UCSD-AML1 (cell line): ENCODE data around the gene HPCAL1.

Experiments used
- DNase-seq: peaks from one replicate; lab custom pipeline; 2025; ENCODE audit not compliant: unreplicated experiment; lab: John Stamatoyannopoulos, UW

The HPCAL1 gene

DNA sequence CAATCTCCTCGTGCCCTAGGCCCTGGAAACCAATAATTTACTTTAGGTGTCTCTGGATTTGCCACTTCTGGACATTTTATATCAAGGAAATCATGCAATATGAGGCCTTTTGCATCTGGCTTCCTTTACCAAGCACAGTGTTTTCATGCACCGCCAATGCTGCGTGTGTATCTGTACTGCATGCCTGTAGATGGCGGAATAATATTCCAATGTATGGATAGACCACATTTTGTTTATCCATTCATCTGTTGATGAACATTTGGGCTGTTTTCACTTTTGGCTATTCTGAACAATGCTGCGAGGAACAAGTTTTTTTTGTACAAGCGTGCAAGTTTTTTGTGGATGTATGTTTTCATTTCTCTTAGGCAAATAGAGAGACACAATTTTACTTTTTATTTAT is 18.9 kb downstream of the HPCAL1 start:
- DNase-seq, result no peak

DNA sequence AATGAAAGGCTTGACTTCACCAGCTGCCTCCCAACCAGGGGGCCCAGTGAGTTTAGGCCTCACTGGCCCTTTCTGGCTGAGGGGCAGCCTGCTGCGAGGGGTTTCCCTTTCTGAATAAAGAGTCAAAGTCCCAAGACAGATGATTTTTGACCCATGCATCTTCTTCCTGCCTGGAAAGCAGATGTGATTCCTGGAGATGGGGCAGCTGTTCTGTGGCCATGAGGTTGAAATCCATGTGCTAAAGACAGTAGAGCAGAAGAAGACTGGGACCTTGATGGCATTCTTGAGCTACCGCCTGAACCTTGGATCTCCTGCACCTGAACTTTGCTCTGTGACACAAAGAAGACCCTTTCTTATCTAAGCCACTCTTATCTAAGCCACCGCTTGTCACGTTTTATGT is 19.8 kb downstream of the HPCAL1 start:
- DNase-seq, result no peak

DNA sequence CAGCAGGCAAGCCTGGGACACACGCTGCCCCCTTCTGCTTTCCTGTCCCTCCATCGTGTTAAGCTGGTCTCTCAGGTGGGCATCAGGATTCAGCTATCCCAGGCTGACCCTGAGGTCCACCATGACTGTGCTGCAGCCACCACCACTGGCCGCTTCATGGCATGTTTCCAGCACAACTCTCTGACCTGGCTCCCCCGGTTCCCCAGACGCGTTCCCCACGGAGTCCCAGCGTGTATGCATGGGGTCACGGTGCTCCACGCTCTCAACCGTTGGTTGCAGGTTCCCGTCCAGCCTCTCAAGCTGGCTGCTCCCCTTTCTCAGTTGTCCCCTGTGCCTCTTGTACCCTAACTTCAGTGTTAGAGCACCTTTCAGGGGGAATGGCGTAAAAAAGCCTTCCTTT is 20.3 kb downstream of the HPCAL1 start:
- no peak for DNase-seq

DNA sequence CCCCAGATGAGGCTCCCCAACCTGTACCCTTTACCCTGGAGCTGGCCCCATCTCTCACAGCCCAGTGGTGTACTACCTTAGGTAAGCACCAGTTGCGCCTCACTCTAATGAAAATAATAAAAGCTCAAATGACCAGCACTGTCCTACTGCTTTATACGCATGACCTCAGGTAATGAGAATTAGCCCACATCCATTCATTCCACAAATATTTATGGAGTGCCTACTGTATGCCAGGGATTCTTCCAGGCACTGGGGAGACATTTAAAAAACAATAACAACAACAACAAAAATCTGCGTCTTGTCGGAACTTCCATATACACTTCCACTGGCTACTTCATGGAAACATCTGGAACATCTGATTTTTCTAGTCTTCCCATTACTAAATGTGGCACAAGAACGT is 20.8 kb downstream of the HPCAL1 start:
- DNase-seq, result no peak

DNA sequence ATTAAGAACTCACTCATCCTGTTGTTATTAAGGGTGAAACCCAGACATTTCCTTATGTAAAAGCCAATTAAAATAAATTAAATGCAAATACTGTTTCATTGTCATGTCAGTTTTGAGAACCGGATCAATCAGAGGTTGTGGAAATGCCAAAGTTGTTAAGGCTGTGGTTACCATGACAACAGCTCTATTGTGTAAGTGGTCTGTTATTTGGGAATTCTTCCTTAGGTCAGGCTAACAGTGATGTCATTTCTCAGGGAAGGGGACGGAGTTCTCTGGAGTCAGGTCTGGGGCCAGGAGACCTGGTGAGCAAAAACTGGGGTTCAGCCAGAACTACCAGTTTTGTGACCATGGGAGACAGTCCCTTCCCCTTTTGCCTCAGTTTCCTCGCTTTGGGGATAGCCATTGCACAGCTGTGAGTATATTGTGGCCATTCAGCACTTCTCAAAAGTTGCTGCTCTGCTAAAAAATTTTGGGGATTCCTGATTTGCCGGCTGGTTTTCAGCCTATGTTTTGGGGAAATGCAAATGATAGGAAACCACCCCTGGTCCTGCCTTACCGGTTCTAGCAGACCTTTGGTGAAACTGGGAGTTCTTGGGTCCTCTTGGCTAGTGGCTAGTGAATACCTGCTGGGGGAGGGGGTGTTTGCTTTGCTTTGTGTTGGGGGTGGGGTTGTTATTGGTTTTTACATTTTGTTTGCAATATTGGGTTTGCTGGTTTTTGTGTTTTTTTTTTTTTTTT is 21.6 kb downstream of the HPCAL1 start:
- no peak for DNase-seq

DNA sequence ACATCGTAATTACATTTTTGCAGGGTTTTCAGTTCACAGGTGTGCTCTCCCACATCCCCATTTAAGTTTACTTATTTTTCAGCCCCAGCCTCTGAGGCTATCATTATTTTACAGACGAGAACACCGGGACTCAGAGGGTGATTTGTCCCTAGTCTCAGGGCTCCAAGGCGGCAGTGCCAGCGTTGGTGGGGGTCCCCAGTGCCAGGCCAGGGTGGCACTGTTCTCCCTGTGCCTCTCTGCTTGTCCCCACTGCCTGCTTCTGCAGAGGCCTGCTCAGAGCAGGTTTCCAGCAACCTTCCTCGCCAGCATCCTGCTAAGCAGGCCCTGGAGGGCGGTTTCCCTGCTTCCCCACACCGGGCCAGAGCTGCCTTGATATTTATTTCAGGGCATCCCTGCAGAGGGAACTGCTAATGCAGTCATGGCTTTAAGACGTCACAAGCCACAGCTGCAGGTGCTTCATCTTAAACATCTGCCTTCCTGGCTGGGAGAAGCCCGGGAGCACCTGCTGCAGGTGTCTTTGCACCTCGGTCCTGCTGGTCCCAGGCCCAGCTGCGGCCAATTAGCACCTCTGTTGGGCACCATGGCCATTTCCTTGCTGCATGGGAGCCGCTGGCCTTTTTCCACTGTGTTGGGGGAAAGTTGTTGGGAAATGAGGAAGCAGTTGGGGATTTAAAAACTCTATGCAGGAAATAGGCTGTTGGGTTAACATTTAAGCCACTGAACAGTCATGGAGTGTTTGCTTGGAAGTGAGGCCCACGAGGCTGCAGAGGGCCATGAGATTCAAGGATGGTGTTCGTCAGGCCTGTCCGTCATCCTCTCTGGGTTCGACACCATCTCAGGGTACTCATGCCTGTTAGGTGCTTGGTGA is 22.8 kb downstream of the HPCAL1 start:
- no peak for DNase-seq

DNA sequence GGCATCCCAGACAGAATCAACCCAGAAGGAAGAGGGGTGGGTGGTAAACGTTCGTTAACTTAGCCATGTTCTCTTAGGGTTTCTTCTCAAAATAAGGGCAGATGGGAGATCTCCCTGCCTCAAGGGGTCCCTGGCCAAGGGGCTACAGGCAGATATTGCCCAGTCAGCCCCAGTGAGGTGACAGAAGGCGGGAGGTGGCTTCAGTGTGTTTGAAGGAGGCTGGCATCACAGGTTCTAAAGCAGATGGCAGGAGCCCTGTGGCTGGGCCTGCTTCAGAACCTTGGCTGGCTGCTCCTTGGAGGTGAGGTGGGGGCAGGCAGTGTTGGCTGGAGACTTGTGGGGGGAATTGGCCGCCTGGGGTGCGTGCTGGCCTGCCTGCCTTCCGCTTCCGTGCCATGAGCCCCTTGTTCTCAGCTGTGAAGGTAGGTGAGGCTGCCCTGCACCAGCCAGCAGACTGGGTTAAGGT is 23.5 kb downstream of the HPCAL1 start:
- no peak for DNase-seq

DNA sequence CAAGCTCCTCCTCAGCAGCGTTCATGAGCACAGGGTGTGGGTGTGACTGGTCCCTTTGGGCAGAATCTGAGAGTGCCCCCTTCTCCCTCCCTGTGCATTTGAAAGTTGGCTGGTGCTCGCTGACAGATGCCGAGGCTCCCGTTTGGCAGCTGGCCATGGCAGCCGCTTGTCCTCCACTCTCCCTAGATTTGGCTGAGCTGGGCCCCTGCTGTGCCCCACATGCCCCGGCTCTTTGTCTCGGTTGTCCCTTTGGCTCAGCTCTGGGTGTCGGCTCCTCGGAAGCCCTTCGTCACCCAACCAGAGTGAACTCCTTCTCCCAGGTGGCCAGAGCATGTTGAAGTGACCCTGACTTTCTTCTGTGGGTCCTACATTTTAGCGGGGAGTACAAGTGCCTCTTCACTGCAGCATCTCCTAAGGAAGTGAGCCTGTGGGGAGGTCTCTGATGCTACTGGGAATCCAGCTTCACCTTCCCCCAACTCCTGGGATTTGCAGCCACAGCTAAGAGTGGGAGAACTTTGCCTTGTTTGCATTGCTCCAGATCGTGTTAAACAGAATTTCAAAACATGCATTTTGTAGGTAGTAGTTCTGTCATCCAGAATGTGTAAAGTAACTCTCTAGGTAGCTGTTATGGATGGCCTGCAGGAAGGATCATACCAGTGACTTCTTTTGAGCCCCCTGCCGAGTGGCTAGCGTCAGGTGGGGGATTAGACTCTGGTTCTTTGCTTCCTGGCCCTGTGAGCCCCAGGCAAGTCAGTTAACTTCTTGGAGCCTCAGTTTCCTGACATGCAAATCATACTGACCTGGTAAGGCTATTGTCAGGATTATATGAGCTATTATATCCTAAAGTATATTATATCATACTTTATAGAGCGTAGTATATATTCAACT is 24.2 kb downstream of the HPCAL1 start:
- no peak for DNase-seq

DNA sequence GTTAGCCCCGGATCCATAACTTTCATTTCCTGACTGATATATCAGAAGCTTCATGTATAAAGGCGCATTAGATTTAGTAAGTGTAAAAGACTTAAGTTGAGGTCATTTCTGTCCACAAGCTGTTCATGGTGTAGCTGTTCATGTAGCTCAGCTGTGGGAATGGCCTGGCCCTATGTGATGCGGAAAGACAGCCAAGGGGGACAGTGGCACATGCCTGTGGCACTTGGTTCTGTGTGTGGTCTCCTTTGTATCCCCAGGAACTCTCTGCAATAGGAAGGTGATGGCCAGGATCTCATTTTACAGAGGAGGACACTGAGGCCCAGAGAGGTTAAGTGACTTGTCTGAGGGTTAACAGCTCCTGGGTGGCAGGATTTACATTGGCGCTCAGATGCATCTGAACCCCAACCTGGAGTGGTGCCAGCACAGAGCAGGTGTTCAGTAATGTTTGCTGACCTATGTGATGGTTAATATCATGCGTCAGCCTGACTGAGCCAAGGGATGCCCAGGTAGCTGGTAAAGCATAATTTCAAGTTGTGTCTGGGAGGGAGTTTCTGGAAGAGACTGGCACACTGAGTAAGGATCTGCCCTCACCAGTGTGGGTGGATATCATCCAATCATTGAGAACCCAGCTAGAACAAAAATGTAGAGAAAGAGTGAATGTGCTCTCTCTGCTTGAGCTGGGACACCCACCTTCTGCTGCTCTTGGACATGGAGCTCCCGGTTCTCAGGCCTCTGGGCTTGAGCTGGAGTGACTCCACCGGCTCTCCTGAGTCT is 25.4 kb downstream of the HPCAL1 start:
- DNase-seq, result no peak

DNA sequence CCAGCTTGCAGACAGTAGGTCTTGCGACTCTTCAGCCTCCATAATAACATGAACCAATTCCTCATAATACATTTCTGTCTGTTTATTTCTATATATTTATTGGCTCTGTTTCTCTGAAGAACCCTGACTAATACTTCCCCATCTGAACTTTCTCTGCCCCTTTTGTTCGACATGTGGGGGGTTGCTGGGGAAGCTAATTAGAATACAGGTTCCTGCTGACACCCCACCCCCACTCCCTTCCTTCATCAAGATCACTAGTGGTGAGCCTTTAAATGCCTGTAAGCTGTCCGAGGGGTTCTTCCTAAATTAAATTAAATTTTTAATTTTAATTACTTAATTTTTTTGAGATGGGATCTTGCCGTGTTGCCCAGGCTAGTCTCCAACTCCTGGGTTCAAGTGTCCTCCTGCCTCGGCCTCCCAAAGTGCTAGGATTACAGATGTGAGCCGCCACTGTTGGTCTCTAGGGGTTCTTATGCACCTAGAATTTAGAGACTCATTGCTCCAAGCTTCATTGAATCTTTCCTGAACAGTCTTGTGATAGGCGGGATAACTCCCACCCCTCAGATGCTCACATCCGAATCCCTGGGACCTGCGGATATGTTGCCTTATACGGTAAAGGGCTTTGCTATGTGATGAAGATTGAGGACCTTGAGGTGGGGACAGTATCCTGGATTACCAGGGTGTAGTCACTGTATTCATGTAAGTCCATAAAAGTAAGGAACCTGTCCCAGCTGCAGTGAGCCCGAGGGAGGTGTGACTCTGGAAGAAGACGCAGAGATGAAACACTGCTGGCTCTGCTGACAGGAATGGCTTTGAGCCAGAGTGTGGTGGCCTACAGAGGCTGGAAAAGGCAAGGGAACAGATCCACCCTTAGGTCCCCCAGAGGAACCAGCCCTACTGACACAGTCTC is 26.2 kb downstream of the HPCAL1 start:
- DNase-seq, result no peak

DNA sequence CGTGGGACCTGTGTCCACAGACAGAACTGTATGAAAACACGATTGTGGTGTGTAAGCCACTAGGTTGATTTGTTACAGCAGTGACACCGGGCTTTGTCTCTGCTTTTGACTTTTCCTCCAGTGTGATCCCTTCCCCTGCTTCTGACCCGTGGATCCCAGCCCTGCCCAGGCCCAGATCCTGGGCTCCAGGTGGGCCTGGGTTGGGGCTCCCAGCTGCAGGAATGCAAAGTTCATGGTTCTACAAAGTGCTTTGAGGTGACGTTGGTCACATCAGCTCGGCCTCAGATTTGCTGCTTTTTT is 26.8 kb downstream of the HPCAL1 start:
- DNase-seq, result no peak

DNA sequence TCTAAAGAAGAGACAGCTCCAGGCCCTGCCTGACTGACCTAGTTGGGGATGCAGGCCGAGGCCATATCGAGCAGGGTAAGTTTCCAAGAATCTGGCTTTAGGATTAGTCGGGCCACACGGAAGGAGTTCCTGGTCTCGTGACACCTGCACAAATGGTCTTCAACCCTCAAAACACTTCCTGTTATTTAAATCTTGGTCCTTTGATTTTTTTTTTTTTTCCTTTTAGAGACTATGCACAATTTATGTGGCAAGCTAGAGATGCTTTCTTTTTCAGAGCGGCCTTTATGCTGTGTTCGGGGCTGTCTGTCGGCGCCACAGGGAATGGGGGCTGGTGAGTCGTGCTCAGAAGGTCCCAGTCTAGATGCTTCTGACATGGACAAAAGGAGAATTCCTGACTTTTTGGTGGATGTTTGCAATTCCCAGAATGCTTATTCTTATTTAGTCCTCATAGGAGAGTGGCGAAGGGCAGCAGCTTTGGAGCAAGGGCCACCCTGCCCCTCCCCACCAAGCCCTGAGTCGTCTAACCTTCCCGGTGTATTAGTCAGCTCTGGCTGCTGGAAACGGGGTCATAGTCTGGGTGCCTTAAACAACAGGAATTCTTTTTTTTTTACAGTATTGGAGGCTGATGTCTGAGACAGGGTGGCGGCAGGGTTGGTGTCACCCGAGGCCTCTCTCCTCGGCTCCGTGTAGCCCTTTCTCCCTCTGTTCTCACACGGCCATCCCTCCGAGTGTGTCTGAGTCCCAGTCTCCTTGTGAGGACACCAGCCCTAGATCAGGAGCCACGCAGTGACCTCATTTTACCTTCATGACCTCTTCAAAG is 27.4 kb downstream of the HPCAL1 start:
- no peak for DNase-seq

DNA sequence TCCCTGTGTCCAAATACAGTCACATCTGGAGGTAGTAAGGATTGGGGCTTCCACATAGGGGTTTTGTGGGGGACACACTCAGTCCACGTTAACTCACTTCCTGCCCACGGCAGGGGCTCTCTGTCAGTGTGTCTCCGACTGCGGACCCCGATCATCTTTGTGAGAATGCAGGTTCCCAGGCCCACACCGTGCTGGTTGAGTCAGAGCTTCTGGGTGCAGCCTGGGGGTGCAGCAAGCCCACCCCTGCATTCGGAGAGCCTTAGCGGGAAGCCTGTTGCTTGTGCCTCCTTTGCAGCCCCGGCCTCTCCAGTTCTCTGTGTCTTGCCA is 28.0 kb downstream of the HPCAL1 start:
- DNase-seq, result no peak

DNA sequence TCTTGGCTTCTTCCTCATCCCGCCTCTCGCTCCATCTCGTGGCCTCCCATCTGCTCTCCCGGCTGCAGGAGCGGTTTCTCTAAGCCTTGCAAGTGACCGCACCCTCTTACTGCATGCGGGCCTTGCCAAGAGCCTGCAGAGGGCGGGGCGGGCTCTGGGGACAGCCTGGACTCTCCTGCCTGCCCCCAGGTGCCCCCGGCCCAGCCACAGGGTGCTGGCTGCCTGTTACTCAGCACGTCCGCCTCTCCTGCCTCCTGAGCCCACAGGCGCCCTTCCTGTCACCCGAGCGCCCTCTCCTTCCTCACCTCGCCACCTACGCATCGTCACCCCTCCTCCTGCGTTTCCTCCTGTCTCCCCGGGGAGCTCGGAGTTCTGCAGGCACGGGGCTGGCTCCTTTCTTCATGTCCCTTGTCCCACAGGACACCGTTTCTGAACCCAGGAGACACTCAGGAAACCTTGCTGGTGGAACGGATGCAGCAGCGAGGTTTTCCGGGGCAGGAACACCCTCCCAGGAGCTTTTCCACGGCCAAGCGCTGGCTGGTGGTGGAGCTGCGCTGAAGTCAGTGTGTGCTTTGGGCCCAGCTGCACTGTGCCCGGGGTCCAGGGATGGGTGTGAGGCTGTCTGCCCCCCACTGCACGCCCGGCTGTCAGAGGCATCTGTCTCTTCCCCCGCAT is 28.5 kb downstream of the HPCAL1 start:
- DNase-seq, result peak; percentile 77

DNA sequence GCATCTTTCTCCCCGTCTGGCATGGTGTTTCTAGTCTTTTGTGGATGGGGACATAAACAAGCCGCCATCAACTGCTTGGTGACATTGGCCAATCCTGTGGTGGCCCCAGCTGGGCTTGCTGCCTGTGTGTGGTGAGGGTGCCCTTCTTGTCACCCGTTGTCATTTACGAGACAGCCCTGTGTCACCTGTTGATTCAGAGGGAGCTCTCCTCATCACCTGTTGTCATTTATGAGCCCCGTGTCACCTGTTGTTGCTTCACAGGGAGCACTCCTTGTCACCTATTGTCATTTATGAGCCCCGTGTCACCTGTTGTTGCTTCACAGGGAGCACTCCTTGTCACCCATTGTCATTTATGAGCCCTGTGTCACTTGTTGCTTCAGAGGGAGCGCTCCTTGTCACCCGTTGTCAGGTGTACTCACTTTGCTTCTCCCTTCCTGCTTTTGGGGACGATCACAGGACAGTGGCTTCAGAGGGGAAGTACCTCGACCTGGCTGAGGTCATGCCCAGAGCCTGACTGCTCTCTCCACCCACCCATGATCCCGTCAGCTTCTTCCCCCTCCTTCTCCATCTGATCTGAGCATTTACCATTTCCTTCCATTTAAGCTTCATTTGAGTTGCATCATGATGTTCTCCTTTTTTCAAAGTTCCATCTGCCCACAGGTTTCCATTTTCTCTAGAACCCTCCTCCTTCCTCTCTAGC is 29.1 kb downstream of the HPCAL1 start:
- DNase-seq, result peak; percentile 82

DNA sequence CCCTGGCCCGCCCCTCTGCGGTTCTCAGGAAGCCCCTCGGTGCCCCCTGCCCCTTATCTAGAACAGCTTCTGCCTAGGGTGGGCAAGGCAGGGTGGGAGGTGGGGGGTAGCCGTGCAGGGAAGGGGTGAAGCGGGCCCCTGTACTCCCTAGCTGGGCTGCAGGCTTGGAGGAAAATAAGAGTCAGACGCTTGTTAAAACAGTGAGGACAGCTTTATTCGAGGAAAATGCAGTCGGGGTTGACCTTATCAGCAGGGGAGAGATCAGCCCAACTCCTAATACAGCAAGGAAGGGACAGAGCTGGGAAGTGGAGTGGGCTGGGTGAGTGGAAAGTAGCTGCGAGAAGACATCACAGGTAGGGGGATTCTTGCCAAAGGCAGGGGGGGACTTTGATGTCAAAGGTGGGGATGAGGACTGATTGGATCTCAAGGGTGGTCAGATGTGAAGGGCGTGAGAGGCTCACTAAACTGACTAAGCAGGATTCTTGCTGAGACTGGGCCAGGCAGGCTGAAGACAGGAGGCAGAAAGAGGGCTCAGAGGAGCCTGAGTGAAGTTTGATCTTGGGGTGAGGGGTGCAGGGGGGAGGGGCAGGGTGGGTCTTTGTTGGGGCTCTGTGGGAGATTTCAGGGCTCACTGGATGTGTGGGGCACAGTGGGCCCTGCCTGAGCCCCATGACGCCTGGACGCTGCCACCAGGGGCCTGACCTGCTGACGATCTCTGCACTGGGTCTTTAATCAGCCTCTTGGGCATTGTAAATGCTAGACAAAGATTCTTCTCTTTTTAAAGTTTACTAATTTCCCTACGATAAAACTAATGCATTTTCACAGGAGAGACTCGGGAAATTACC is 29.9 kb downstream of the HPCAL1 start:
- DNase-seq, result peak; percentile 82

DNA sequence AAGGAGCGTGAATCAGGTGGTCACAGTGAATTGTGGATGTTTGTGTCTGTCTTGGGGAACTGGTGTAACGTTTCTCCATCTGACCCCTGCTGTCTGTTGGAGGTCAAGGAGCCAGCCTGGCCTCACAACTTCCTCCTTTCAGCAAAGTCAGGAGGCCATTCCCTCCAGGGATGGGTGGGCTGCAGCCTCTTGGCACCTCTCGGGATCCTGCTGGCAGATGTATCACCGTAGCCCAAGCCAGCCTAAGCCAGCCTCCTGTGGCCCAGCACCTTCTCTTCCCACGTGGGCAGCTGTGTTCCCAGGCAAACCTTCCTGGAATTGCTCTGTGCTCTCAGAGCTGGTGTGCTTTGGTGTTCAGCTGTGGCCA is 30.5 kb downstream of the HPCAL1 start:
- DNase-seq, result no peak
